HEK293T (cell line): Measurements from ENCODE around the gene KCNQ1.

ENCODE experiments used
- FOXA1 ChIP-seq: fragments of 450-650 bp; IDR thresholded peaks from 2 replicates; pipeline ENCODE4 v1.6.1; 2016; ENCODE audit warnings: mild to moderate bottlenecking
- FOXK2 ChIP-seq: fragments of 450-650 bp; IDR thresholded peaks from 2 replicates; pipeline ENCODE4 v1.6.1; 2016; ENCODE audit warnings: mild to moderate bottlenecking
- LEF1 ChIP-seq: fragments of 450-650 bp; IDR thresholded peaks from 2 replicates; pipeline ENCODE4 v1.6.1; 2017; ENCODE audit warnings: mild to moderate bottlenecking, borderline replicate concordance
- SUZ12 ChIP-seq: fragments of 450-650 bp; IDR thresholded peaks from 2 replicates; pipeline ENCODE4 v1.6.1; 2016; ENCODE audit warnings: mild to moderate bottlenecking
- ZNF384 ChIP-seq: fragments of 450-650 bp; IDR thresholded peaks from 2 replicates; pipeline ENCODE4 v1.6.1; 2016

- TF ChIP-seq FOXK2 = no peak
- TF ChIP-seq FOXA1 = no peak
- no peak for TF ChIP-seq SUZ12
- no peak for TF ChIP-seq ZNF384
- no peak for TF ChIP-seq LEF1
Observed at GRCh38 chr11:2612884-2613571, 168.2 kb downstream of the KCNQ1 start.
